HCT116 (cell line): ENCODE results near the gene ZC3H6. TPM values are rescaled to one million over a fixed set of nuclear protein-coding genes. Genes with fewer than 3 reads are reported as not detected.

Source experiments
- ATAC-seq: fragments of 200-7000 bp; cut with Tn5 transposase; 2 replicates; pipeline ENCODE4 v1.9.1; 2020; ENCODE audit warnings: mild to moderate bottlenecking, moderate library complexity
- BruUV-seq: library from RNA; stranded (reverse); fragments of 400-500 nt; replicated peaks from 2 replicates; lab custom pipeline; 2021; lab: Mats Ljungman, UMichigan
- CTCF ChIA-PET: fragments of 300-600 bp; sonication (Branson Sonifier 250); formaldehyde crosslinking; loops from one replicate; lab custom pipeline; 2021; ENCODE audit warnings: antibody characterized with exemption; lab: Charles Lee
- POLR2A ChIA-PET: fragments of 300-600, 350-600 bp; sonication (Branson Sonifier 250); formaldehyde crosslinking; loops from one replicate; lab custom pipeline; 2021; ENCODE audit warnings: antibody characterized with exemption; lab: Charles Lee
- RAD21 ChIA-PET, 2 experiments: fragments of 300-600 bp; sonication (Branson Sonifier 250); formaldehyde crosslinking; loops; one replicate each; lab custom pipeline; 2023; ENCODE audit warnings: low total read pairs in 2 of 2; ENCODE audit not compliant: uncharacterized antibody in 2 of 2, unreplicated experiment in 2 of 2, low non-redundant PET in 1 of 2; lab: Charles Lee
- DNase-seq: peaks from one replicate; pipeline ENCODE4 v3.0.0-alpha.2; 2010; ENCODE audit warnings: low read depth, low spot score
- H2AFZ ChIP-seq: fragments of 200-600 bp; shearing (Covaris generic), sonication (generic); 2 replicates; pipeline ENCODE4 v1.6.1; 2017; ENCODE audit warnings: low read depth, mixed run types, mixed read lengths, antibody characterized with exemption, low read length; ENCODE audit not compliant: poor library complexity, severe bottlenecking
- H3K27ac ChIP-seq: 2 replicates; pipeline ENCODE4 v1.5.1; 2012; ENCODE audit warnings: low read depth, low read length
- H3K27me3 ChIP-seq: fragments of 200-600 bp; sonication (generic); 2 replicates; pipeline ENCODE4 v1.6.1; 2016; ENCODE audit warnings: mixed run types, low read length, mixed read lengths; ENCODE audit not compliant: insufficient read depth
- H3K36me3 ChIP-seq, 2 experiments: fragments of 200-500 bp in 1 of 2; fragments of 200-600 bp in 1 of 2; sonication (Bioruptor generic) in 1 of 2; sonication (generic) in 1 of 2; 2 replicates each; pipeline versions ENCODE4 v1.5.1 to v1.6.1; 2014 to 2016; ENCODE audit warnings: low read length in 2 of 2, inconsistent platforms in 1 of 2, mixed read lengths in 1 of 2, mixed run types in 1 of 2; ENCODE audit not compliant: insufficient read depth in 2 of 2, control insufficient read depth in 1 of 2
- H3K4me1 ChIP-seq, 2 experiments: fragments of 200-600 bp in 1 of 2; sonication (generic) in 1 of 2; 2 replicates each; pipeline versions ENCODE4 v1.5.1 to v1.6.1; 2012 to 2017; ENCODE audit warnings: low read length in 2 of 2, inconsistent platforms in 1 of 2, mild to moderate bottlenecking in 1 of 2, mixed read lengths in 1 of 2, mixed run types in 1 of 2, moderate library complexity in 1 of 2; ENCODE audit not compliant: insufficient read depth in 2 of 2, control insufficient read depth in 1 of 2
- H3K4me2 ChIP-seq: fragments of 200-600 bp; sonication (generic); 2 replicates; pipeline ENCODE4 v1.6.1; 2017; ENCODE audit warnings: mixed run types, low read length, mixed read lengths
- H3K4me3 ChIP-seq, 2 experiments: fragments of 200-600 bp in 1 of 2; sonication (generic) in 1 of 2; replicated peaks in 1 of 2; 2 replicates each; pipeline ENCODE4 v1.5.1; 2011 to 2016; ENCODE audit warnings: low read length in 2 of 2, control low read depth in 1 of 2, low read depth in 1 of 2, mild to moderate bottlenecking in 1 of 2, mixed read lengths in 1 of 2, mixed run types in 1 of 2
- H3K79me2 ChIP-seq: fragments of 200-600 bp; sonication (generic); 2 replicates; pipeline ENCODE4 v1.6.1; 2017; ENCODE audit warnings: mild to moderate bottlenecking, mixed run types, low read length, moderate library complexity, mixed read lengths; ENCODE audit not compliant: insufficient read depth
- H3K9ac ChIP-seq: fragments of 200-600 bp; sonication (generic); 2 replicates; pipeline ENCODE4 v1.6.1; 2016; ENCODE audit warnings: low read length, mixed read lengths
- H3K9me2 ChIP-seq: fragments of 200-600 bp; sonication (generic), shearing (Covaris generic); 2 replicates; pipeline ENCODE4 v1.6.1; 2017; ENCODE audit warnings: mixed run types, mild to moderate bottlenecking, moderate library complexity; ENCODE audit not compliant: insufficient read depth
- H3K9me3 ChIP-seq, 2 experiments: fragments of 200-500 bp in 1 of 2; fragments of 200-600 bp in 1 of 2; sonication (Bioruptor generic) in 1 of 2; sonication (generic) in 1 of 2; 2 replicates each; pipeline ENCODE4 v1.6.1; 2014 to 2017; ENCODE audit warnings: low read length in 2 of 2, mixed read lengths in 2 of 2, inconsistent platforms in 1 of 2, low read depth in 1 of 2, mild to moderate bottlenecking in 1 of 2, mixed run types in 1 of 2, moderate library complexity in 1 of 2; ENCODE audit not compliant: control insufficient read depth in 1 of 2, insufficient read depth in 1 of 2
- H4K20me1 ChIP-seq: fragments of 200-600 bp; sonication (generic), shearing (Covaris generic); 2 replicates; pipeline ENCODE4 v1.6.1; 2017; ENCODE audit warnings: mixed run types, mild to moderate bottlenecking, moderate library complexity; ENCODE audit not compliant: insufficient read depth
- CBX3 ChIP-seq: IDR thresholded peaks from 2 replicates; pipeline ENCODE4 v1.6.1; 2012; ENCODE audit warnings: low read depth
- CEBPB ChIP-seq: IDR thresholded peaks from 2 replicates; pipeline ENCODE4 v1.6.1; 2012; ENCODE audit warnings: low read depth
- EGR1 ChIP-seq: IDR thresholded peaks from 2 replicates; pipeline ENCODE4 v1.6.1; 2012; ENCODE audit warnings: low read depth
- EZH2 ChIP-seq: fragments of 200-600 bp; sonication (generic); IDR thresholded peaks from 2 replicates; pipeline ENCODE4 v1.6.1; 2017; ENCODE audit warnings: antibody characterized with exemption, mixed run types
- EZH2phosphoT487 ChIP-seq: fragments of 200-600 bp; IDR thresholded peaks from 2 replicates; pipeline ENCODE4 v1.6.1; 2018; ENCODE audit warnings: antibody characterized with exemption, borderline replicate concordance
- MAX ChIP-seq: IDR thresholded peaks from 2 replicates; pipeline ENCODE4 v1.6.1; 2012
- REST ChIP-seq: IDR thresholded peaks from 2 replicates; pipeline ENCODE4 v1.6.1; 2012; ENCODE audit warnings: low read depth
- SP1 ChIP-seq: IDR thresholded peaks from 2 replicates; pipeline ENCODE4 v1.6.1; 2012; ENCODE audit warnings: low read depth
- SRF ChIP-seq: IDR thresholded peaks from 2 replicates; pipeline ENCODE4 v1.6.1; 2012; ENCODE audit warnings: low read depth
- TCF7L2 ChIP-seq: IDR thresholded peaks from 2 replicates; pipeline ENCODE4 v1.7.0; 2011; ENCODE audit warnings: borderline replicate concordance, inconsistent platforms; ENCODE audit not compliant: insufficient read depth, insufficient read length; ENCODE audit errors: extremely low read depth
- ZBTB33 ChIP-seq: IDR thresholded peaks from 2 replicates; pipeline ENCODE4 v1.6.1; 2011; ENCODE audit warnings: mild to moderate bottlenecking, low read length, moderate library complexity; ENCODE audit not compliant: insufficient replicate concordance; ENCODE audit errors: extremely low read depth
- ZFX ChIP-seq: fragments of 450-650 bp; IDR thresholded peaks from 2 replicates; pipeline ENCODE4 v1.6.1; 2017
- ZNF274 ChIP-seq: fragments of 200-500 bp; sonication (Bioruptor generic); IDR thresholded peaks from 2 replicates; pipeline ENCODE4 v1.6.1; 2014; ENCODE audit warnings: mild to moderate bottlenecking, low read depth, low read length, inconsistent platforms
- intact Hi-C: fragments of 100-400 bp; cut with micrococcal nuclease; formaldehyde crosslinking; loops from 2 replicates; pipeline ENCODE4 v1.10.0; 2022
- total RNA-seq: library from RNA; stranded (reverse); gene quantifications from one replicate; pipeline ENCODE4 v1.2.1, GENCODE V29; 2021; ENCODE audit not compliant: unreplicated experiment

ZC3H6 gene
- total RNA-seq, 1 experiment from 2014 or later = 7.0 TPM

GRCh38 chr2:112290648-112291047 is 15.3 kb downstream of the ZC3H6 start:
- no peak for TF ChIP-seq CBX3
- no peak for TF ChIP-seq REST
- no peak for TF ChIP-seq SP1
- no peak for TF ChIP-seq ZNF274
- TF ChIP-seq SRF = no peak
- TF ChIP-seq MAX = no peak
- no peak for TF ChIP-seq EGR1
- TF ChIP-seq TCF7L2 = no peak
- TF ChIP-seq EZH2 = no peak
- TF ChIP-seq EZH2phosphoT487 = no peak
- no peak for TF ChIP-seq CEBPB
- no peak for TF ChIP-seq ZBTB33
- TF ChIP-seq ZFX = no peak
- TF ChIP-seq, all 23 proteins: peak for 0
- Histone ChIP-seq H3K36me3 (no peaks in the 10 kb centered on the region), H3K79me2 (no peaks in the 10 kb centered on the region), H3K4me2 (no peak overlapping the region), H3K4me1 (no peaks in the 10 kb centered on the region), H3K27ac (no peak overlapping the region), H4K20me1 (no peaks in the 10 kb centered on the region), H3K27me3 (no peaks in the 10 kb centered on the region), H3K9me2 (no peaks in the 10 kb centered on the region), H3K9ac (no peak overlapping the region), H2AFZ (no peak overlapping the region), H3K4me3 (no peak overlapping the region), H3K9me3 (no peaks in the 10 kb centered on the region)
- ATAC-seq = no peak
- CTCF ChIA-PET = no interaction called here
- intact Hi-C loops = no loop called here
- BruUV-seq = no TSS peak
- POLR2A ChIA-PET = no interaction called here
- no peak for DNase-seq
- RAD21 ChIA-PET = no interaction called here
